Stimulated activated CD4-positive, alpha-beta T cell treated with anti-CD3 and anti-CD28 coated beads, Interleukin-2, amount 100 ng/mL, for 4 hours (primary cell): ENCODE results near the gene TRIM59.
"Not testable (repeated sequence)": the region's sequence is repeated elsewhere in the genome, so short reads cannot be mapped to it uniquely, and the experiment has no call there.

Experiments
- DNase-seq: peaks from one replicate; pipeline ENCODE4 v3.0.0-alpha.2; 2020; ENCODE audit warnings: low read depth

TRIM59 gene

GRCh38 chr3:160455846-160456245, 6.3 kb upstream of the TRIM59 start:
- DNase-seq: no peak

GRCh38 chr3:160454995-160455394, 5.4 kb upstream of the TRIM59 start:
- DNase-seq: no peak

- not testable (repeated sequence) for DNase-seq
These were observed 2.7 kb upstream of the TRIM59 start for GRCh38 chr3:160452251-160452650.

GRCh38 chr3:160451602-160452001, 2.0 kb upstream of the TRIM59 start:
- no peak for DNase-seq

GRCh38 chr3:160450846-160451245, 1.3 kb upstream of the TRIM59 start:
- no peak for DNase-seq

- peak; percentile 3 for DNase-seq
These were observed 546 bp downstream of the TRIM59 start for GRCh38 chr3:160448845-160449635.

GRCh38 chr3:160447544-160447943, 2.0 kb downstream of the TRIM59 start:
- DNase-seq: no peak

GRCh38 chr3:160446522-160447056, 3.0 kb downstream of the TRIM59 start:
- DNase-seq: no peak

GRCh38 chr3:160445854-160446253, 3.7 kb downstream of the TRIM59 start:
- no peak for DNase-seq

GRCh38 chr3:160444411-160444810, 5.2 kb downstream of the TRIM59 start:
- no peak for DNase-seq

GRCh38 chr3:160440687-160441086, 8.9 kb downstream of the TRIM59 start:
- DNase-seq: no peak

GRCh38 chr3:160437083-160437455, 12.5 kb downstream of the TRIM59 start:
- no peak for DNase-seq

- no peak for DNase-seq
These were observed 13.8 kb downstream of the TRIM59 start for GRCh38 chr3:160435747-160436146.

GRCh38 chr3:160435095-160435494, 14.5 kb downstream of the TRIM59 start:
- no peak for DNase-seq

GRCh38 chr3:160434071-160434470, 15.5 kb downstream of the TRIM59 start:
- no peak for DNase-seq

- no peak for DNase-seq
These were observed 21.7 kb downstream of the TRIM59 start for GRCh38 chr3:160427832-160428424.

GRCh38 chr3:160417311-160417710, 32.3 kb downstream of the TRIM59 start:
- no peak for DNase-seq

GRCh38 chr3:160413613-160414248, 35.9 kb downstream of the TRIM59 start:
- DNase-seq: peak; percentile 57

- no peak for DNase-seq
These were observed 37.1 kb downstream of the TRIM59 start for GRCh38 chr3:160412477-160412876.

GRCh38 chr3:160409812-160410610, 39.6 kb downstream of the TRIM59 start:
- no peak for DNase-seq

GRCh38 chr3:160403796-160404470, 45.7 kb downstream of the TRIM59 start:
- no peak for DNase-seq
